ENCODE measurements around the gene KRT12. TPM values are rescaled to one million over a fixed set of nuclear protein-coding genes. Genes with fewer than 3 reads are reported as not detected.

KRT12 gene
- total and polyA plus RNA-seq, 9 of the 15 experiments (the other 6 are each of a cell fraction or from before 2014, with no cell fraction given), result 0.18 to 7.0 (median 2.2) TPM

DNA sequence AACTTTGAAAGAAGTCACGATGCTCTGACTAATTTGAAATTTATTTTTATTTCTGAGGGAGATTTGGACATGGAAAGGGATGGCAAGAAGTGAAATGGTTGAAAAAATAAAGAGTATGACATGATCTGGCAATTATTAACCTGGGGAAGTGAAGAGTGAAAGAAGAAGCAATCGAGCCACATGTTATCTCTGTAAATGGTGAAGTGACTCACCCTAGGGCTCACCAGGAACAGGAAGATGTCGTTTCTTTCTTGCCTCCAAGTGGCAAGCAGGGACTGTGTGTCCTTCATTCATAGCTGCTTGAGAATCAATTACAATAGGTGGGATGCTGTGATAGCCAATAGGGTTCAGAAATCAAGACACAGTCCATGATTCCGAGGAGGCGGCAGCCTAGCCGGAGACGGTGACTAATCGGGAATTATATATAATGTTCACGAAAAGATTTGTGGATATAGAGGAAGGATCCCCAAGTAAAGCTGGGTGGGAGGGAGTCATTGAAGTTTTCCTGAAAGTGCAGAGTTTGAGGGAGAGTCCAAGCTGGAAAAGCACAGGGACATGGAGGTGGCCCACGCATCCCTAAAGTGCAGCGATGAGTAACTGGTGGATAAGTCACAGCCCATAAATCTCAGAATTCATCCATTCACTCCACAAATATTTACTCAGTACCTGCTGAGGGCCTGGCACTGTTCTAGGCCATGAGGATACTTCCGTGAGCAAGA, 36.3 kb upstream of the KRT12 start (continued):
- TF ChIP-seq FOSL1 (tag; conservative IDR thresholded peaks at IDR 0.05) (peak; percentile 94), MCM5 (IDR thresholded peaks at IDR 0.05; ENCODE audit: low read depth) (no peak), SETDB1 (IDR thresholded peaks at IDR 0.05; ENCODE audit: low read length) (no peak), RBM17 (IDR thresholded peaks at IDR 0.05; ENCODE audit: borderline replicate concordance, low read depth, low read length) (no peak), ATF7 (IDR thresholded peaks at IDR 0.05) (no peak), ZNF324 (CRISPR knock-in tag; IDR thresholded peaks at IDR 0.05) (no peak), SMARCA4 (IDR thresholded peaks at IDR 0.05) (peak; percentile 68), ZNF316 (IDR thresholded peaks at IDR 0.05) (no peak), AFF4 (CRISPR knock-in tag; IDR thresholded peaks at IDR 0.05) (no peak), ZNF121 (CRISPR knock-in tag; conservative IDR thresholded peaks at IDR 0.05) (no peak), ASH1L (IDR thresholded peaks at IDR 0.05; ENCODE audit: borderline replicate concordance, low read depth, partially characterized antibody) (no peak), STAT5B (CRISPR knock-in tag; IDR thresholded peaks at IDR 0.05) (no peak), RFX7 (CRISPR knock-in tag; IDR thresholded peaks at IDR 0.05) (no peak), HDAC6 (IDR thresholded peaks at IDR 0.05; ENCODE audit: low read depth, low read length) (no peak), SNAPC5 (CRISPR knock-in tag; IDR thresholded peaks at IDR 0.05) (no peak), ZNF77 (CRISPR knock-in tag; IDR thresholded peaks at IDR 0.05) (no peak)
- TF ChIP-seq, protein P1, sequence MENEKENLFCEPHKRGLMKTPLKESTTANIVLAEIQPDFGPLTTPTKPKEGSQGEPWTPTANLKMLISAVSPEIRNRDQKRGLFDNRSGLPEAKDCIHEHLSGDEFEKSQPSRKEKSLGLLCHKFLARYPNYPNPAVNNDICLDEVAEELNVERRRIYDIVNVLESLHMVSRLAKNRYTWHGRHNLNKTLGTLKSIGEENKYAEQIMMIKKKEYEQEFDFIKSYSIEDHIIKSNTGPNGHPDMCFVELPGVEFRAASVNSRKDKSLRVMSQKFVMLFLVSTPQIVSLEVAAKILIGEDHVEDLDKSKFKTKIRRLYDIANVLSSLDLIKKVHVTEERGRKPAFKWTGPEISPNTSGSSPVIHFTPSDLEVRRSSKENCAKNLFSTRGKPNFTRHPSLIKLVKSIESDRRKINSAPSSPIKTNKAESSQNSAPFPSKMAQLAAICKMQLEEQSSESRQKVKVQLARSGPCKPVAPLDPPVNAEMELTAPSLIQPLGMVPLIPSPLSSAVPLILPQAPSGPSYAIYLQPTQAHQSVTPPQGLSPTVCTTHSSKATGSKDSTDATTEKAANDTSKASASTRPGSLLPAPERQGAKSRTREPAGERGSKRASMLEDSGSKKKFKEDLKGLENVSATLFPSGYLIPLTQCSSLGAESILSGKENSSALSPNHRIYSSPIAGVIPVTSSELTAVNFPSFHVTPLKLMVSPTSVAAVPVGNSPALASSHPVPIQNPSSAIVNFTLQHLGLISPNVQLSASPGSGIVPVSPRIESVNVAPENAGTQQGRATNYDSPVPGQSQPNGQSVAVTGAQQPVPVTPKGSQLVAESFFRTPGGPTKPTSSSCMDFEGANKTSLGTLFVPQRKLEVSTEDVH (IDR thresholded peaks at IDR 0.05; ENCODE audit: low read depth, partially characterized antibody), result no peak
- TF ChIP-seq, protein P2, sequence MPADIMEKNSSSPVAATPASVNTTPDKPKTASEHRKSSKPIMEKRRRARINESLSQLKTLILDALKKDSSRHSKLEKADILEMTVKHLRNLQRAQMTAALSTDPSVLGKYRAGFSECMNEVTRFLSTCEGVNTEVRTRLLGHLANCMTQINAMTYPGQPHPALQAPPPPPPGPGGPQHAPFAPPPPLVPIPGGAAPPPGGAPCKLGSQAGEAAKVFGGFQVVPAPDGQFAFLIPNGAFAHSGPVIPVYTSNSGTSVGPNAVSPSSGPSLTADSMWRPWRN (IDR thresholded peaks at IDR 0.05; ENCODE audit: low read depth), result no peak
- TF ChIP-seq, protein P3, sequence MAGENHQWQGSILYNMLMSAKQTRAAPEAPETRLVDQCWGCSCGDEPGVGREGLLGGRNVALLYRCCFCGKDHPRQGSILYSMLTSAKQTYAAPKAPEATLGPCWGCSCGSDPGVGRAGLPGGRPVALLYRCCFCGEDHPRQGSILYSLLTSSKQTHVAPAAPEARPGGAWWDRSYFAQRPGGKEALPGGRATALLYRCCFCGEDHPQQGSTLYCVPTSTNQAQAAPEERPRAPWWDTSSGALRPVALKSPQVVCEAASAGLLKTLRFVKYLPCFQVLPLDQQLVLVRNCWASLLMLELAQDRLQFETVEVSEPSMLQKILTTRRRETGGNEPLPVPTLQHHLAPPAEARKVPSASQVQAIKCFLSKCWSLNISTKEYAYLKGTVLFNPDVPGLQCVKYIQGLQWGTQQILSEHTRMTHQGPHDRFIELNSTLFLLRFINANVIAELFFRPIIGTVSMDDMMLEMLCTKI (IDR thresholded peaks at IDR 0.05; ENCODE audit: partially characterized antibody), result no peak
